B cell (primary cell): ENCODE measurements around the gene MEG3. TPM values are rescaled to one million over a fixed set of nuclear protein-coding genes. Genes with fewer than 3 reads are reported as not detected.

ENCODE experiments used
- ATAC-seq: fragments of 200-7000 bp; cut with Tn5 transposase; one replicate; pipeline ENCODE4 v1.10.0; 2021; ENCODE audit warnings: low read depth, mild to moderate bottlenecking, moderate number of reproducible peaks, moderate library complexity
- CTCF ChIA-PET: fragments of 350-600 bp; sonication (Branson Sonifier 250); formaldehyde crosslinking; loops from one replicate; lab custom pipeline; 2021; ENCODE audit warnings: antibody characterized with exemption, inconsistent platforms; lab: Charles Lee
- POLR2A ChIA-PET: fragments of 350-600 bp; sonication (Branson Sonifier 250); formaldehyde crosslinking; loops from one replicate; lab custom pipeline; 2021; ENCODE audit warnings: antibody characterized with exemption; lab: Charles Lee
- DNase-seq: peaks from one replicate; pipeline ENCODE4 v3.0.0; 2013
- H2AFZ ChIP-seq: 2 replicates; pipeline ENCODE4 v1.6.1; 2012; ENCODE audit warnings: mild to moderate bottlenecking, low read depth, low read length; ENCODE audit not compliant: insufficient read depth, poor library complexity, severe bottlenecking
- H3K27ac ChIP-seq, 2 donors: 1 replicate in 1 of 2; 2 replicates in 1 of 2; pipeline ENCODE4 v1.5.1; 2012 to 2013; ENCODE audit warnings: low read length in 2 of 2, mild to moderate bottlenecking in 2 of 2, moderate library complexity in 1 of 2
- H3K27me3 ChIP-seq, 4 experiments: fragments of 200-600 bp in 1 of 4; sonication (generic) in 1 of 4; replicated peaks in 1 of 4; 1 replicate in 2 of 4; 2 replicates in 2 of 4; pipeline versions ENCODE4 v1.6.1 to v1.7.0; 2013 to 2016; ENCODE audit warnings: low read length in 3 of 4, mild to moderate bottlenecking in 2 of 4, mixed read lengths in 1 of 4, moderate library complexity in 1 of 4; ENCODE audit not compliant: insufficient read depth in 4 of 4, control insufficient read depth in 3 of 4; ENCODE audit errors: control extremely low read depth in 1 of 4
- H3K36me3 ChIP-seq, 2 experiments: replicated peaks in 1 of 2; 1 replicate in 1 of 2; 2 replicates in 1 of 2; pipeline versions ENCODE4 v1.6.1 to v1.7.1; 2013; ENCODE audit warnings: low read length in 1 of 2; ENCODE audit not compliant: insufficient read depth in 2 of 2, control insufficient read depth in 1 of 2; ENCODE audit errors: control extremely low read depth in 1 of 2, extremely low read depth in 1 of 2
- H3K4me1 ChIP-seq, 2 donors: fragments of 200-600 bp in 1 of 2; sonication (generic) in 1 of 2; 1 replicate in 1 of 2; 2 replicates in 1 of 2; pipeline versions ENCODE4 v1.5.1 to v1.6.1; 2013 to 2017; ENCODE audit warnings: low read length in 2 of 2; ENCODE audit not compliant: control insufficient read depth in 2 of 2, insufficient read depth in 2 of 2
- H3K4me2 ChIP-seq: replicated peaks from 2 replicates; pipeline ENCODE3; 2012; ENCODE audit warnings: mild to moderate bottlenecking, low read depth, low read length; ENCODE audit not compliant: poor library complexity, severe bottlenecking
- H3K4me3 ChIP-seq, 5 experiments: fragments of 200-600 bp in 1 of 5; sonication (generic) in 1 of 5; 1 replicate in 3 of 5; 2 replicates in 2 of 5; pipeline versions ENCODE4 v1.5.1 to v1.7.0; 2011 to 2016; ENCODE audit warnings: low read length in 4 of 5, mild to moderate bottlenecking in 4 of 5, low read depth in 2 of 5, control low read depth in 1 of 5, moderate library complexity in 1 of 5; ENCODE audit not compliant: insufficient read depth in 1 of 5; ENCODE audit errors: control extremely low read depth in 1 of 5, extremely low read depth in 1 of 5
- H3K79me2 ChIP-seq: fragments of 200-600 bp; sonication (generic); one replicate; pipeline ENCODE4 v1.6.0; 2016; ENCODE audit warnings: low read length; ENCODE audit not compliant: control insufficient read depth, insufficient read depth
- H3K9ac ChIP-seq: fragments of 200-600 bp; sonication (generic); 2 replicates; pipeline ENCODE4 v1.6.1; 2017; ENCODE audit warnings: mild to moderate bottlenecking, low read length, moderate library complexity
- H3K9me3 ChIP-seq, 3 donors: one replicate each; pipeline versions ENCODE4 v1.6.1 to v1.7.1; 2013; ENCODE audit warnings: low read length in 2 of 3; ENCODE audit not compliant: control insufficient read depth in 2 of 3, insufficient read depth in 1 of 3; ENCODE audit errors: control extremely low read depth in 1 of 3
- H4K20me1 ChIP-seq: 2 replicates; pipeline ENCODE4 v1.6.0; 2012; ENCODE audit warnings: mild to moderate bottlenecking, low read length; ENCODE audit not compliant: insufficient read depth, control insufficient read depth, poor library complexity, severe bottlenecking
- H3K27ac Mint-ChIP-seq: one replicate; pipeline ENCODE4 v1.8.0; 2021; ENCODE audit warnings: mixed read lengths
- H3K27me3 Mint-ChIP-seq: one replicate; pipeline ENCODE4 v1.8.0; 2021; ENCODE audit warnings: mixed read lengths
- H3K4me1 Mint-ChIP-seq: one replicate; pipeline ENCODE4 v1.8.0; 2021; ENCODE audit warnings: mixed read lengths
- H3K4me3 Mint-ChIP-seq: one replicate; pipeline ENCODE4 v1.8.0; 2021; ENCODE audit warnings: mixed read lengths
- H3K9me3 Mint-ChIP-seq: one replicate; pipeline ENCODE4 v1.8.0; 2022; ENCODE audit warnings: mixed read lengths; ENCODE audit not compliant: insufficient read depth
- CTCF ChIP-seq: fragments of 200-600 bp; IDR thresholded peaks from one replicate; pipeline ENCODE4 v1.8.0; 2022; ENCODE audit warnings: antibody characterized with exemption, mild to moderate bottlenecking
- EZH2 ChIP-seq: IDR thresholded peaks from 2 replicates; pipeline ENCODE4 v1.6.1; 2012; ENCODE audit warnings: borderline replicate concordance, low read depth, mild to moderate bottlenecking, moderate library complexity, low read length; ENCODE audit not compliant: insufficient read depth, poor library complexity, severe bottlenecking
- WGBS: methylation state at CpG from one replicate; pipeline ENCODE4 v1.1.5; 2013; ENCODE audit warnings: missing lambda C conversion rate; ENCODE audit not compliant: insufficient coverage; 5-methylcytosine and 5-hydroxymethylcytosine counted together
- intact Hi-C: fragments of 100-400 bp; cut with micrococcal nuclease; formaldehyde crosslinking; loops from one replicate; pipeline ENCODE4 v1.10.0; 2022
- polyA plus RNA-seq: library from polyadenylated mRNA; depleted of rRNA; stranded (reverse); fragments of >200 nt; gene quantifications from 2 replicates; pipeline ENCODE4 v1.2.3, GENCODE V29; 2012
- total RNA-seq, 2 donors: library from RNA; stranded (reverse); fragments of 120-200 nt in 1 of 2; gene quantifications; 1 replicate in 1 of 2; 2 replicates in 1 of 2; pipeline versions ENCODE4 v1.2.3 to v1.2.4, GENCODE V29; 2013 to 2022

MEG3 gene
- total and polyA plus RNA-seq, 2 donors (not counting 1 experiment from before 2014, with no cell fraction given) = 0.13 TPM; not detected in 1

- no peak overlapping the region for H3K4me3 ChIP-seq
- H3K27ac ChIP-seq = no peak overlapping the region
- H3K4me1 Mint-ChIP-seq = no peaks in the 10 kb centered on the region
- H3K4me2 ChIP-seq = no peak overlapping the region
- TF ChIP-seq CTCF = no peak
- no peak for TF ChIP-seq EZH2
- ChIA-PET POLR2A (no interaction called here), CTCF (no interaction called here)
- H3K27ac Mint-ChIP-seq = no peak overlapping the region
- no peaks in the 10 kb centered on the region for H3K36me3 ChIP-seq
- H4K20me1 ChIP-seq = no peaks in the 10 kb centered on the region
- peaks cover 0 to 44% (median 0%) of the 10 kb centered on the region in 3 donors for H3K9me3 ChIP-seq
- ATAC-seq = no peak
- no peaks in the 10 kb centered on the region for H3K27me3 Mint-ChIP-seq
- intact Hi-C loops = no loop called here
- no peak overlapping the region for H3K4me3 Mint-ChIP-seq
- DNase-seq = no peak
- no peak overlapping the region for H3K9ac ChIP-seq
- H3K79me2 ChIP-seq = no peaks in the 10 kb centered on the region
- H3K4me1 ChIP-seq = no peaks in the 10 kb centered on the region
- H3K27me3 ChIP-seq = no peaks in the 10 kb centered on the region
- H2AFZ ChIP-seq = no peak overlapping the region
- H3K9me3 Mint-ChIP-seq = peaks cover 4% of the 10 kb centered on the region
- 97% methylated on average over 48 of the region's 49 CpGs for WGBS
These were observed 56.4 kb downstream of the MEG3 start for GRCh38 chr14:100882026-100882967.
